ENCODE results near the gene TMEM114.
"Not testable (repeated sequence)": the region's sequence is repeated elsewhere in the genome, so short reads cannot be mapped to it uniquely, and the experiment has no call there.

TMEM114 gene

DNA sequence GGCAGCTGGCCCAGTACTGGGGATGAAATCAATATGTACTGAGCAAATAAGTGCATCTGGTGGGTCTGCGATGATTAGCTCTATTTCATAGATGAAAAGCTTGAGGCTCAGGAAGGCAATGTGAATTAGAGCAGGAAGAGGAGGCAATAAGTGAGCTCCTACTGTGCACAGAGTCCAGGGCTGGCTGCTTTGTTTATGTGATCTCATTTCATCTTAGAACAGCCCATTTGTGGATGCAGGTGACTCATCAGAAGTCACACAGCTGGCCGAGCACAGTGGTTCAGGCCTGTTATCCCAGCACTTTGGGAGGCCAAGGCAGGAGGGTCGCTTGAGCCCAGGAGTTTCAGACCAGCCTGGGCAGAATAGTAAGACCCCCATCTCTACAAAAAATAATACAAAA, 7.1 kb downstream of the TMEM114 start:
- in situ Hi-C loops (cut with HindIII; ENCODE audit: low pct_ligation_motif_present, low pct_unique_long_range_greater_than_20kb, low sequenced_read_pairs): no loop called here
- DNase-seq: no peak

DNA sequence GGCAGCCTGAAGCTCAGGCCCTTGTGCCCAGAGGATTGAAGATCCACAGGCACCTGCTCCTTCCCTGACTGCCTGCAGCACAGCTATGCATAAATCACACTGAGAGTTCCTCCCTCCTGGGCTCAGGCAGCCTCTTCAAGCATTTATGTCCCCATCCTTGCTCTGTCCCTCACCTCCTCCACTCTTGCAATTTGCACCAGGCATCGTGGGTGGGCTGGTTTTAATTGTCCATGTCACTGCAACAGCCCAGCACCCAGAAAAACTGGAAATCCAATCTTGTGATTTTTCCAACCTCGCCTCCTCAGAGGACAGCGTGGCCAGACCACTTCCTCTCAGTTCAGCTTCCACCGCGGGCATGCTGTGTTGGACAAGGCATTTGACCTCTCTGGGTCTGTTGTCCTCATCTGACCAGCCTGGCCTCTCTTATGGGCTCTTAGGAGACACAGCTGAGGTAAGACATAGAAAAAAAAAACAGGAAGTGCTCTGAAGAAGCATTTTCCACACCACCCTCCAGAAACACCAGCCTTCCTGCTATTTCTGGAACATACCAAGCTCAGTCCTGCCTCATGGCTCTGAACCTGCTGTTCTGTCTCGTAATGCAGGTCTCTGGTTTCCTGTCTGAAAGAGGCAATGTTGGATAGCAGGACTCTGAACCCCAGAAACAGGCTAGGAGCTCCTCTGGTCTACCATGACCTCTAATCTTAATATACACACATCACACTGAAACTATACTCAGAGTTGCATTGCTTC, 8.3 kb downstream of the TMEM114 start:
- no peak for DNase-seq
- in situ Hi-C loops (cut with HindIII; ENCODE audit: low pct_ligation_motif_present, low pct_unique_long_range_greater_than_20kb, low sequenced_read_pairs): no loop called here

DNA sequence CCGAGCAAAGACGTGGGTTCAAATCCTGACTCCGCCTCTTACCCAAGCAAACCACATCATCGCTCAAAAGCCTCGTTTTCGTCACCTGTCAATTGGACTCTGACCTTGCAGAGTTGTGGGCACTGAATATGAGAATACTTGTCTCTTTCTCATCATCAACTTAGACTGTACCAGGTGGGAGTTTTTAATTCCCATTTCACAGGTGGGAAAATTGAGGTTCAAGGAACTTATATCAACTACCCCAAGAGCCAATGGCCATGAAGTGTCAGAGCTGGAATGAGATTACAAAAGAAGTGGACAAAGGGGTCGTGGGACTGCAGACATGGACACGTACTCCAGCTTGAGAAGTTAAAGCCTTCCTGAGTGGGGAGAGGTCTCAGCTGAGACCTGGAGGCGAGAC, 10.8 kb downstream of the TMEM114 start:
- DNase-seq: no peak
- in situ Hi-C loops (cut with HindIII; ENCODE audit: low pct_ligation_motif_present, low pct_unique_long_range_greater_than_20kb, low sequenced_read_pairs): no loop called here

DNA sequence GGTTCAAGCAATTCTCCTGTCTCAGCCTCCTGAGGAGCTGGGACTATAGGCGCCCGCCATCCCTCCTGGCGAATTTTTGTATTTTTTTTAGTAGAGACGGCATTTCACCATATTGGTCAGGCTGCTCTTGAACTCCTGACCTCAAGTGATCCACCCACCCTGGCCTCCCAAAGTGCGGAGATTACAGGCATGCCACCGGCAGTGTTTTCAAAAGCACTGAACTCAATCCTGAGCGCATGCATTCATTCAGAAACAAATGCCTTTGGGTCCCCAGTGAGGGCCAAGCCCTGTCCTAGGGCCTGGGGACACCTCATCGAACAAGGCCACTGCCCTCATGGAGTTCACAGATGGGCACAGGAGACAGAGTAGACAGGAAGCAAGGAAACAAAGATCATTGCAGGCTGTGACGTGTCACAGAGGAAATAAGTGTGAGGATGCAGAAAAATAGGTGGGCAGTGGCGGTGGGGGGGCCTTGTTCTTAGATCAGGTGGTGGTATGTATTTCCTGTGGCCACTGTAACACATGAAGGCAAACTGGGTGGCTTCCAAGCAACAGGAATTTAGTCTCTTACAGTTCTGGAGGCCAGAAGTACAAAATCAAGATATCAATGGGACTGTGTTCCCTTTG, 12.5 kb downstream of the TMEM114 start:
- in situ Hi-C loops (cut with HindIII; ENCODE audit: low pct_ligation_motif_present, low pct_unique_long_range_greater_than_20kb, low sequenced_read_pairs): no loop called here
- DNase-seq: no peak

DNA sequence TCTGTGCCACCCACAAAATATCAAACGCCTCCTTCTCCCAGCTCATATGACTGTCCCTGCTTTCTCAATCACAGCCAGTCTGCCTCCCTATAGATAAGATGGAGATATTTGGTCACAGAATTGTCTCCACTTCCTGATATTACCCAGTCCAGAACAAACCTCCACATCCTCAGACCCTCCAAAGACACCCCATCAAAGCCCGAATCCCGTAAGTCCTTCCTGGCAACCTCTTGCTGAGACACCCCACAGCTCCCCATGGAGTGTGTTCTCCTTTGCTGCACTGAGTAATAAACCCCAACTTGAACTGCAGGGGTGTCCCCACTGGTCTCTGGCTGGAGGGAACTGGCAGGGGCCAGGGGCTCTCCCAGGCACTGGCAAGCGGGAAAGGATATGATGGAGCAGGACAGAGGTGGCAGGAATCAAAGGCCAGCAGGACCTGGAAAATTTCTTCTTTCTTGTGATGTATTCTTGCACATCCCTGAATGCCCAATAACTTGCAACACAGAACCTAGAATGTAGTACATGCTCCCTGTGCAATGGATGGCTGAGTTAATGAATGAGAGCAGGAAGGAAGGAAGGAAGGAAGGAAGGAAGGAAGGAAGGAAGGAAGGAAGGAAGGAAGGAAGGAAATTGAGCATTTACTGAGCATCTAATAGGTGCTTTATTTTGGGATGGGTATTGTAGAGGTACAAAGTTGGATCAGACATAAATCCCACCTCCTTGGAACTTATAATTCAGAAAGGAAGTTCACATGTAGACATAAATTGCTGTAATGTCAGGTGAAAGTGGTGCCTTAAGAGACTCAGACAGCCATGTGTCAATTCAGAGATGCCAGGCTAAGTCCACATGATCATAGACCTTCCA, 13.9 kb downstream of the TMEM114 start:
- in situ Hi-C loops (cut with HindIII; ENCODE audit: low pct_ligation_motif_present, low pct_unique_long_range_greater_than_20kb, low sequenced_read_pairs): no loop called here
- DNase-seq: no peak

DNA sequence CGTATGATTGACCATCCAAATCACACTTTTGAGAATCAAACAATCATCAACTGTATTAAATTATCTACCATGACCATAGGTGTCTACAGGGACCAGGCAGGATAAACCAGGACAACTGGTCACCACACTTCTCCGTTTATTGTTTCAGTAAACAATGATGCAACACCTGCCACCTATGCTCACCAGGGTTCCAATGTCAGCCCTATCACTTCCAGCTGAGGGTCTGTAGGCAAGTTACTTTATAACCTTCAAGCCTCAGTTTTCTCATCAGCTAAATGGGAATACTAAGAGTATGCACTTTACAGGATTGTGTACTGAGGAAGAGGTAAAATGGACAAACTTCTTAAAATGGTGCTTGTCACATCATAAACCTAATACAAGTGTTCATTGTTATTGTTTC, 14.9 kb downstream of the TMEM114 start:
- in situ Hi-C loops (cut with HindIII; ENCODE audit: low pct_ligation_motif_present, low pct_unique_long_range_greater_than_20kb, low sequenced_read_pairs): no loop called here
- DNase-seq: no peak

DNA sequence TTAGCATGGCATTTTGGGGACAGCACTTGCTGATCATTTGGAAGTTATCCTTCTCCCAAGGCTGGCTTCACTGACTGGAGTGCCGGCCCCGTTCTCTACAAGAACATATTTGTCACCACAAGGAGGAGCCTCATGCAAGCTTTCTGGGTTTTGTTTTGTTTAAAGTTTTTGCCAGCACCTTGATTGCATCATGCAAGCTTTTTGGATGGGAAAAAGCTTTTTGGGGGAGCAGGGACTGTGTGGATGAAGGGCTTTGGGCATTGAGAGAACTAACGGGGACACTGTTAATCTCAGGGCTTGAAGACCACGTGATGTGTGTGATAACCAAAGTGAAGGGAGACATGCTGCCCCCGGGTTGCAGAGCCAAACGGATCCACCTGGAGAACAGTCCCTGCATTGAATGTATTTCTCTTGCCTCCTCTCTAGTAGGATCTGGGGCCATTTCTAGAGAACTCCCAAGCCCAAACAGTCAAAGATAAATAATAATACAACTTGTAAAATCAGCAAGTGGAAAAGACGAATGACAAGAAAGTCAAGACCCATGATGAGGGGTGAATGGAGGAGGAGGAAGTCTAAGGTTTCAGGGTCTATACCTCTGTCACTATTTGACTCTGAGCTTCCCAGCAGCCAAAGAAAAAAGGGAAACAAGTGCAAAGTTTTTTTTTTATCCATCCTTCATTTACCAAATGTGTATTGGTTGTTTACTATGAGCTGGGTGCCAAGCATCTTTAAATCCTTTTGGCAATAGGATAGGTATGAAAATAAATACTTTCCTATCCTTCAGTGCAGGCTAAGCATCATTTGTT, 17.2 kb downstream of the TMEM114 start:
- DNase-seq: peak; percentile 33
- in situ Hi-C loops (cut with HindIII; ENCODE audit: low pct_ligation_motif_present, low pct_unique_long_range_greater_than_20kb, low sequenced_read_pairs): no loop called here

DNA sequence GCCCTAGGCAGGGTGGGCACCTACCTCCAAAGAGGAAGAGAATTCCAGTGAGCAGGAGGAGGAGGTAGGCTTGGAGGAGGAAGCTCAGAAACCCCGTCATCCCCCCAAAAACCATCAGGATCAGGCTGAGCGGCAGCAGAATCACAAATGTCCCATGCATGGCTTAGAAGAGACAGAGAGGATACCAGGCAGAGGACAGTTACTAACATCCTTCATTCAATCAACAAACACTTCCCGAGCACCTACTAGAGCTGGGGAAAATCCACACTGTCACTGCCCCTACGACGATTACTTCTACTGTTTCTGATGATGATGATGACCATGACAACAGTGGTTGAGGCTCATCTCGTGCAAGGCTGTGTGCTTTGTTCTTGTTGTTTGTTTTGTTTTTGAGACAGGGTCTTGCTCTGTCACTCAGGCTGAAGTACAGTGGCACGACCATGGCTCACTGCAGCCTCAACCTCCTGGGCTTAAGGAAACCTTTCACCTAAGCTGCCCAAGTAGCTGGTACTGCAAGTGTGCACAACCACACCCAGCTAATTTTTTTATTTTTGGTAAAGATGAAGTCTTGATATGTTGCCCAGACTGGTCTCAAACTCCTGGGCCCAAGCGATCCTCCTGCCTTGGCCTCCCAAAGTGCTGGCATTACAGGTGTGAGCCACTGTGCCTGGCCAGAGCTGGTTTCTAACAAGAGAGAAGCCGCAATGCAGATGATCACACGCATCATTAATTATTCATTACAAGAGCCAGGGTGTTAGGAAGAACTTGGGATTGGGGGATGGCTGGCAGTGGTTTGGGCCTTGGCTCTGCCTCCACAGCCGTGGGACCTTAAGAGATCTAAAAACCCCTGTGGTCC, 18.0 kb downstream of the TMEM114 start:
- DNase-seq: no peak
- in situ Hi-C loops (cut with HindIII; ENCODE audit: low pct_ligation_motif_present, low pct_unique_long_range_greater_than_20kb, low sequenced_read_pairs): no loop called here

DNA sequence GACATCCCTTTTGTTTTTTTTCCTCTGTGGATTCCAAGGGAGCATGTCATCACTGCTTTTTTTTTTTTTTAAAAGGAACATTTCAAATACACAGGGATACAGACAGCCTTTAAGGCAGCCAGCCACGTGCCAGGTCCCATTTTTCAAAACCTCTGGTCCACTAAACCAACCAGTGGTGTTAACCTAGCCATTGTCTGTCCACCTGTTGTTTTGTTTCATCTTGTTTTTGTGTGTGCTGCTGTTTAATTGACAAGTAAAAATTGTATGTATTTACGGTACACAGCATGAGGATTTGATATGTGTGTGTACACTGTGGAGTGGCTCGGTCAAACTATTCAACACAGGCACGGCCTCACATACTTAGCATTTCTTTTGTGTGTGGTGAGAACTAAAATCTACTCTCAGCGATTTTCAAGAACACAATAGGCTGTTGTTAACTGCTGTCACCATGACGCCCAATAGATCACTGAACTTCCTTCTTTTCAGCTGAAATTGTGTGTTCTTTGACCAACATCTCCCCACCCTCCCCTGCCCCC, 19.2 kb downstream of the TMEM114 start:
- no peak for DNase-seq
- in situ Hi-C loops (cut with HindIII; ENCODE audit: low pct_ligation_motif_present, low pct_unique_long_range_greater_than_20kb, low sequenced_read_pairs): no loop called here

DNA sequence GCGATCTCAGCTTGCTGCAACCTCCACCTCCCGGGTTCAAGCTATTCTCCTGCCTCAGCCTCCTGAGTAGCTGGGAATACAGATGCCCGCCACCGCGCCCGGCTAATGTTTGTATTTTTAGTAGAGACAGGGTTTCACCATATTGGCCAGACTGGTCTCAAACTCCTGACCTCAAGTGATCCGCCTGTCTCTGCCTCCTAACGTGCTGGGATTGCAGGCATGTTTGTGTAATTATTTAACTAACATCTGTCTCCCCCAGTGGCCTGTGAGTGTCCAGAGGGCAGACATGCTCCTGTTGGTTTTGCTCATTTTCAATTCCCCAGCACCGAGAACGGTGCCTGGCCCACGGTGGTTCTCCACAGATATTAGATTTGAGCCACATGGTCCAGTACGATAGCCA, 19.9 kb downstream of the TMEM114 start:
- DNase-seq: not testable (repeated sequence)

DNA sequence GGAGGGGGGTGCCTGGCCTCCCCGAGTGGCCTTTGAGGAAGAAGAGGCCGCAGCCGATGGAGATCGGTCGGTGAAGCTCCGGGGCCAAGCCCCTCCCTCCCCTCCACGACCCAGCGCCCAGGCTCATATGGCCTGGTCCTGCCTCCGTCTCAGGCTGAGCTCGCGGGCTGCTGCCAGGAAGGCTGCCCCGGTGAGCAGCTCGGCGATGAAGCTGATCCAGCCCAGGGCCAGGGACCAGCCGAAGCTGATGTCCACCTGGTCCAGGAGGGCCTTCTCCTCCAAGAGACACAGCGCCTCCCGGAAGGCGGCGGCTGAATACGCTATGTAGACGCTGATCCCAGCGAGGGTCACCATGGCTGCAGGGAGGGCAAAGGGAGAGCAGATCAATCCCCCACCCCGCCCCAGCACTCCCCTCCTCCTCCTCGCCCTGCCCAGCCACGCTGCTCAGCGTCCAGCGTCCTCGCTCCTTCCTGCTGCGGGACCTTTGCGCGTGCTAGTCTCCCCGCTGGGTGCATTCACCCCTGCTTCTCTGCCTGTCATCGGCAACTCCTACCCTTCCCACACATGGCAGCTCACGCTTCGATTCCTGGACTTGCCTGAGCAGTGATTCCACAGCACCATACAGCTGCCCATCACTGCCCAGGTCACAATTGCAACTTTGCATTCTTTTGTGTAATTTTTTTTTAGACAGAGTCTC, 20.5 kb downstream of the TMEM114 start:
- DNase-seq: no peak
- in situ Hi-C loops (cut with HindIII; ENCODE audit: low pct_ligation_motif_present, low pct_unique_long_range_greater_than_20kb, low sequenced_read_pairs): no loop called here

More for the DNA sequence above, 19.9 kb downstream of the TMEM114 start:
- in situ Hi-C loops (cut with HindIII; ENCODE audit: low pct_ligation_motif_present, low pct_unique_long_range_greater_than_20kb, low sequenced_read_pairs): not testable (repeated sequence)

DNA sequence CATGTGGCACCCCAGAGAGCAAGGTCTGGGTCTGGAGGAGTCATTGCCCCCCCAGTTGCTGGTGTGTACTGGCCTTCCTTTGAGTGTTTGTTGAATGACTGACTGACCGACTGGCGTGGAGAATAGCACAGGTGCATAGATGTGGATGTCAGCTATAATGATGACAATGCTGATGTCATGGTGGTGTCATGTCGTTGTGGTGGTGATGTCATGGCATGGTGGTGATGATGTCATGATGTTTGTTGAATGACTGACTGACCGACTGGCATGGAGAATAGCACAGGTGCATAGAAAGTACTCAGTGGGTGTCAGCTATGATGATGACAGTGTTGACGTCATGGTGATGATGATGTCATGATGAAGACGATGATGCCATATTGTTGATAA, 22.1 kb downstream of the TMEM114 start:
- DNase-seq: no peak
- in situ Hi-C loops (cut with HindIII; ENCODE audit: low pct_ligation_motif_present, low pct_unique_long_range_greater_than_20kb, low sequenced_read_pairs): no loop called here

DNA sequence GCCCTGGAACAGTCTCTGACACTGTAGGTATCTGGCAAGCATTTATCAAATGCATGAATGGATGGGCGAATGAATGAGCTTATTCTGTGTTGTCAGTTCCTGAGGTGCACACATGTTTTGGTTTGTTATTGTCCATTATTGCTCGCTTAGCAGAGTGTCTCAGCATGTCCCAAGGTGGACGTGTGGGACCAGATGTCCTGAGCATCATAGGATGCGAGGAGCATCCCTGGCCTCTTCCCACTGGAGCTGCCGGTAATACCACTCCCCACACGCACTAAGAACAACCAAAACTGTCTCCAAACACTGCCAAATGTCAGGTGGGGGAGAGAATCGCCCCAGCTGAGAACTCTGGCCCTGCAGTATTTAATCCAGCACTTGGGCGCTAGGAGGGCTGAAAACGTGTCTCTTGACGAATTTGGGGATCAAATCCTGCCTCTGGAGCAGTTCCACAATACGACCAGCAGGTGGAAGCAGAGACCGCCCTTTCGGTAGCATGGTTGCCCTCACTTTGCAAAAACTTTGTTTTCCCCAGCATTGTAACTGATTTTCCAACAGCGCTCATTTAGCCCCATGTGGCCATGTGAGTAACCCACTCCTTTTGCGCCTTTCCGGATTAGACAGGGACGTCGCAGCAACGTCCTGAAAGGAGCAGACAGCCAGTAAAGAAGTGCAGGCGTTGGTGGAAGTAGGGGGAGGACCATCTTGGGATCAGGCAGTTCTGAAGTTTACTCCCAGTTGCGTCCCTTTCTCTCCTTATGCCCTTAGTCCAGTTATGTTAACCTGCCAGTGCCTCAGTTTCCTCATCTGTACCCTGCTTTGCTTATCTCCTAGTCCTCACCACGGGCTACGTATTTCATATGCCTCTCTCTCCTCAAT, 22.7 kb downstream of the TMEM114 start:
- peak; percentile 97 for DNase-seq
- in situ Hi-C loops (cut with HindIII; ENCODE audit: low pct_ligation_motif_present, low pct_unique_long_range_greater_than_20kb, low sequenced_read_pairs): no loop called here

DNA sequence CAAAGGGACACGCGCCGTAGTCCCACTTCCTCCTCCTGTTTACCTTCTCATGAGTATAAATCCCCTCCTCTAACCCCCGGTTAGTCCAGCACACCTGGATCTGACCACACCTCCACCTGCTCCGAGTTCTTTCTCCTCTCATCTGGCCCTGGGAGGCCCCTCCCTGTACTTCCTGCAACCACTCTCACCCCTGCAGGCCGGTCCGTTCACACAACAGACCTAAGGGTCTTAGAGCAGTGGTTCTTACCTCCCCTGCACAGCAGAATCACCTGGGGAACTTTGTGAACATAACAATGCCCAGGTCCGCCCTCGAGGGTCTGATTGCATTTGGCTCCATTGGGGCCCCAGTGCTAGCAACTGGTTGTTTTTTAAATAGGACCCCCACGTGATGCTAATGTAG, 24.8 kb downstream of the TMEM114 start:
- in situ Hi-C loops (cut with HindIII; ENCODE audit: low pct_ligation_motif_present, low pct_unique_long_range_greater_than_20kb, low sequenced_read_pairs): no loop called here
- DNase-seq: no peak

DNA sequence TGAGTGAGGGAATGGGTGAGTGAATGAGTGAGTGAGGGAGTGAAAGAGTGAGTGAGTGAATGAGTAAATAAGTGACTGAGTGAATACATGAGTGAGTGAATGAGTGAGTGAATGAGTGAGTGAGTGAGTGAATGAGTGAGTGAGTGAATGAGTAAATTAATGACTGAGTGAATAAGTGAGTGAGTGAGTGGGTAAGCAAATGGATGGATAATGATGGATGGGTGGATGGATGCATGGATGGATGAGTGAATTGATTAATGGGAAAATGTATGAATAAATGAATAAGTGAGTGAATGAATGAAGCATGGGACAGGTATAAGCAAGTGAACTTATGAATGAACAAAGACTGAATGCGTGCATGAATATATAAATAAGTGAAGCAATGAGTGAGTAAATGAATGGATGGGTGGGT, 25.4 kb downstream of the TMEM114 start:
- DNase-seq: no peak
- in situ Hi-C loops (cut with HindIII; ENCODE audit: low pct_ligation_motif_present, low pct_unique_long_range_greater_than_20kb, low sequenced_read_pairs): no loop called here

DNA sequence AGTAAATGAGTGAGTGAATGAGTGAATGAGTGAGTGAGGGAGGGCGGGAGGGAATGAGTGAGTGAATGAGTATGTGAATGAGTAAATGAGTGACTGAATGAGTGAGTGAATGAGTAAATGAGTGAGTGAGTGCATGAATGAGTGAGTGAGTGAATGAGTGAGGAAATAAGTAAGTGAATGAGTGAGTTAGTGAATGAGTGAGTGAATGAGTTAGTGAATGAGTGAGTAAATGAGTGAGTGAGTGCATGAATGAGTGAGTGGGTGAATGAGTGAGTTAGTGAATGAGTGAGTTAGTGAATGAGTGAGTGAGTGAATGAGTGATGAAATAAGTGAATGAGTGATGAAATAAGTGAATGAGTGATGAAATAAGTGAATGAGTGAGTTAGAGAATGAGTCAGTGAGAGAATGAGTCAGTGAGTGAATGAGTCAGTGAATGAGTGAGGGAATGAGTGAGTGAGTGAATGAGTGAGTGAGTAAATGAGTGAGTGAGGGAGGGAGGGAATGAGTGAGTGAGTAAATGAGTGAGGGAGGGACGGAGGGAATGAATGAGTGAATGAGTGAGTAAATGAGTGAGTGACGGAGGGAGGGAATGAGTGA, 26.3 kb downstream of the TMEM114 start:
- in situ Hi-C loops (cut with HindIII; ENCODE audit: low pct_ligation_motif_present, low pct_unique_long_range_greater_than_20kb, low sequenced_read_pairs); DNase-seq: not testable (repeated sequence)
